HG03095 (cell line): ENCODE data around the gene PRPF6.
"Not testable (repeated sequence)": the region's sequence is repeated elsewhere in the genome, so short reads cannot be mapped to it uniquely, and the experiment has no call there.

Source experiments
- ATAC-seq: cut with Tn5 transposase; IDR thresholded peaks from one replicate; pipeline ENCODE4 v1.9.1; 2021; ENCODE audit warnings: moderate library complexity; ENCODE audit not compliant: unreplicated experiment

Gene PRPF6

DNA sequence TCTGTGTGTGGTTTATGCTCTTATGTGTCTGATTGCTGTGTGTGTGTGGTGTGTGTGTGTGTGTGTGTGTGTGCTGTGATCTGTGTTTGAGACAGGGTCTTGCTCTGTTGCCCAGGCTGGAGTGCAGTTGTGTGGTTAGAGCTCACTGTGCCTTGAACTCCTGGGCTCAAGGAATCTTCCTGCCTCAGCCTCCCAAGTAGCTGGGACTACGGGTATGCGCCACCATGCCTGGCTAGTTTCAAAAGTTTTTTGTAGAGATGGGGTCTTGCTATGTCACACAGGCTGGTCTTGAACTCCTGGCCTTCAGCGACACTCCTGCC, 7.8 kb upstream of the PRPF6 start:
- ATAC-seq: no peak

DNA sequence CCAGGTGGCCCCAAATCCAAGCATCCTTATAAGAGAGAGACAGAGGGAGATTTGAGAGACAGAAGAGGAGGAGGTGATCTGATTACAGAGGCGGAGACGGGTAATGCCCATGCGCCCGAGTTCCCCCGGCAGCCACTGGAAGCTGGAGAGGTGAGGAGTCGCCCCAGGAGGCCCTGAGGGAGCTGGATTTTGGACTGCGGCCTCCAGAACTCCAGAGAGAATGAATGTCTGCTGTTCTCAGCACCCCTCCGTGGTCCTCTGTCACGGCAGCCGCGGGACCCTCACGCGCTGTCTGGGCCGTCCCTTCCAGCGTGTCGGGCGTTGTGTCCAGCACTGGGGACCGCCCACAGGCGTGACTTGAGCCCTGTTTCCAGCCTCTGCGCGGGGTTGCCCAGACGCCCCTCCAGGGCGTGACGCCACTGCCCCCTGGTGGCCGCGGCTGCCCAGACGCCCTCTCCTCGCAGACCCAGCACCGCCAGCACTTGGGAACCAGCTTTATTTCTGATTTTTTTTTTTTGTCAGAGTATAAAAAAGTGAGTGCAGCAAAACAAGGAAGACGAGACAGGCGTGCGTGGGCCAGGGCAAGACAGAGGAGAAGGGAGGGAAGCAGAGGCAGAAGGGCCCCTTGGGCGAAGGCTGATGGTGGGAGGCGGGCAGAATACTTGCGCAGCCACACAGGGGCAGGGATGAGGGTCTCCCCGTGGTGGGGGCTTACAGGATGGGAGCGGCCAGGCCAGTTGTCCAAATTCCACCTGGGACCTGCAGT, 7.1 kb upstream of the PRPF6 start:
- peak; percentile 36 for ATAC-seq

DNA sequence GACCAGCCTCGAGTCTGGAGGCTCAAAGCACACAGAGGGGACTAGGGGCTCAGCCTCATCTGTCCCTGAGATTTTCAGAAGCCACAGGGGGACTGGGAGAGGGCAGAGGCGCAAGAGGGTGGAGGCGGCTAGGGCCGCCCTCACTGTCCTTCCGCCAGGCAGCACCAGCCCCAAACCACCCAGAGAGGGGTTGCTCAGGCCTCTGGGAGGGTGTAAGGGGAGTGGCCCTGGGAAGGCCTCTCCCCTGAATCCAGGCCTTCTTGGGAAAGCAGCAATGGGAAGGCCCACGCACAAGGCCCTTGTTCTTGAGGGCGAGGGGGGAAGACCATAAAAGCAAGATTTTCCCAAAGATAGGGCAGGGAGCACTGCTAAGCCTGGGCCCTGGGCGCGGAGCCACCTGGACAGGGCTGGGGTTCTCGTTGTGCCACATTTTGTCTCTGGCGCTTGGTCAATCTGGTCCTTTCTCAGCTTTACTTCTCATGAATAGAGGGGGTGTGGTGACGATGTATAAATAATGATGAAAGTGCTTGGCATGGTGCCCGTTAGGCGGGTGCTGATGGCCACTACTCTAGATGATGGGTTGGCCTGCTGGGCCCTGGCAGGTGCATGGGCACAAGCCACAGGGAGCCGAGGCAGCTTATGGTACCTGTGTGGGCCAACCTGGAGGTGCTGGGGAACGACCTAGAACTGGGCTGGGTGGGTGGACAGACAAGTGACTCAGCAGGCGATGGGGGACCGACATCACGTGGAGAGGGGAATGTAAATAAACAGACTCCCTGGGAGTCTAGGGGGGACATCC, 6.3 kb upstream of the PRPF6 start:
- ATAC-seq: no peak

DNA sequence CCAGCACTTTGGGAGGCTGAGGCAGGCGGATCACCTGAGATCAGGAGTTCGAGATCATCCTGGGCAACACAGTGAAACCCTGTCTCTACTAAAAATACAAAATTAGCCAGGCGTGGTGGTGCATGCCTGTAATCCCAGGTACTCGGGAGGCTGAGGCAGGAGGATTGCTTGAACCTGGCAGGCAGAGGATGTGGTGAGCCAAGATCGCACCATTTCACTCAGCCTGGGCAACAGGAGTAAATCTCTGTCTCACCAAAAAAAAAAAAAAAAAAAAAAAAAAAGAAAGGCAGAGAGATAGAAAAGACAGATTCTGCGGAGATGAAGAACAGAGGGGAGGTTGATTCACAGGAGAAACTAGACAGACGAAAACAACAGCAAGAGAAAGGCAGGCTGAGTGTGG, 4.4 kb upstream of the PRPF6 start:
- not testable (repeated sequence) for ATAC-seq

DNA sequence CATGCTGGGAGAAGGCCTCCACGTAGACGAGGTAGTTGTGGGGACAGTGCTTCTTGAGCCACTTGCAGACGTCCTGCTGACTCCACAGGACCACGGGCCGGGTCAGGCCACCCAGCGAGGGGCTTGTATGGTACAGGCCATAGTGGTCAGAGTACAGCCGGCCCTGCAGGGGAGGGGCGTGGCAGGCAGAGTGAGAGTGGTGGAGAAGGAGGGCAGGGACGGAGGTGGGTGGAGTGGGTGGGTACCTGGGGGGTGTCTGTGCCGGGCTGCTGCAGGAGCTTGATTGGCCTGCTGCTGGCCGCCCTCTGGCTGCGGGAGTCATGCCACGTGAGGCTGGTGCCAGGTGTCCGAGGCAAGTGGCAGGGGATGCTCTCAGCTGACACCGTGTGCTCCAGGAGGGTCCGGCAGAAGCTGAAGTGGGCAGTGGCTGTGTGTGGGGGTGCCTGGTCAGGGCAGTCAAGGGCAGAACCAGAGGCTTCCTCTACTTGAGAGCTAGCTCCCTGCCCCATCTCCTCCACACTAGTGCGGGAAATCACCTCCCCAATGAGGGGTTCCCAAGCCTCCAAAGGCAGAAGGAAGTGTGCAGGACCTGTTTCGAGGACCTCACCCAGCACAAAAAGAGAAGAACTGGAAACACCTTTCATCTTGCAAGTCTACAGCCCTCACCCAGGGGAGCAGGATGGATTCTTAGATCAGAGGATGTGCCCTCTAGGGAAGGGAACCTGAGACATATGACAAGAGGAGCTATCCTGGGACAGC, 3.8 kb upstream of the PRPF6 start:
- ATAC-seq: no peak

DNA sequence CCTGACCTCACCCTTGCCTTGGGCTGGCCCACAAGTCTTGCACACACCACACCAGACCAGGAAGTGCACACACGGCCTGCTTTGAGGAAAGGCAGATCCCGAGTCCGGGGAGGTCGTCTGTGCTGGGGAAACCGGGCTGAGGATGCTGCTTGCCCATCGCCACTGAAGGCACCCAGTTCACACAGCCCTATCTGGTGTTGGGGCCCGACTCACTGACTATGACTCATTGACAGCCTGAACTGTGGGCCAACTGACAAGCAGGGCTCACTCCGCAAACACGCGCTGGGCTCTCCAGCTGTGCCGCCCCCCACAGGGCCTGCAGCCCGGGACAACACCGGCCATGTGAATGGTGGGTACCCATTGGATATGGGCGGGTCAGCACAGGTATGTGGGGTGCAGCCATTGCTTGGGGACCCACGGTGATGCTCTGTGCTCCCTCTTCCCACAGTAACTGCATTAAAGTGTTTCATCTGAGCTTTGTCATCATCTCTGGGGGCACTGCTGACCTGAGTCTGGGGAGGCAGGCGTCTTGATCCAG, 3.1 kb upstream of the PRPF6 start:
- no peak for ATAC-seq

DNA sequence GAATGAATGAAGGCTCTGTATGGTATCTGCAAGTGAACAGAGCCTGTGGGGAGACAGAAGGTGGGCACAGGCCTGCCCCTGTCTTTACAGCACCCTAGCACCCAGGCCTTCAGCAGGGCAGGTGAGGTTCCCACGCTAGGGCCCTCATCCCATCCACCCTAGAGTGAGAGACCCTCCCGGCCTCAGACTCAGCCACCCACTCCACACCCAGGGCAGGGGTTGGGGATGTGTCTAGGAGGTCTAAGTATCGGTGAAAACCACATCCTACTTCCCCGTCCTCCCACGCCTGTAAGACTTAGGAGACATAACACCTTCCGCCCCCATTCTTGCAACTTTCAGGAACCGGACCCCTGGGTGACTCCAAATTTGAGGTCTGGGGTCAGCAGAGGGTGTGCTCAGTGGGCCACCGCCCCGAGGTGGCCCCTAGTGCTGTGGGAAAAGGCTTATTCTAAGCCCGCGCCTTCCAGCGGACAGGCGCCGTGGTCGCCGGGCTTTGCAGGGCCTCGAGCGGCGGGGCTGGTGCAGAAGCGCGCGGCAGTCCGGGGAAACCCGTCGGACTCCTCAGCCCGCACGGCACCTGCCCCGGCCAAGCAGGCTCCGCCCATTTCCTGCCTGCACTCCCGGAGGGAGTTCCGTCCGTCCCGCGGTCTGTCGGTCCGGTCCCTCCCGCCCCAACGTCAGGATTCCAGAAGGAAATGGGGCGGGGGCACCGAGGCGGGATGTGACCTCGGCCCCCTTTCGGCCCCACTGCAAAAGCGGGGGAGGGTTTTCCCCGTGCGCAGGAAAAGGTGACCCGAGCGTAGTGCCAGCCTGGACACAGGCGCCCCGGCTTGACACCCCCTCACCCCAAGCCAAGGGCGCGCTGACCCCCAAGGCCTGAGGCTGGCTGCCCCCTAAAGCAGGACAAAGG, 2.4 kb upstream of the PRPF6 start:
- peak; percentile 33 for ATAC-seq

DNA sequence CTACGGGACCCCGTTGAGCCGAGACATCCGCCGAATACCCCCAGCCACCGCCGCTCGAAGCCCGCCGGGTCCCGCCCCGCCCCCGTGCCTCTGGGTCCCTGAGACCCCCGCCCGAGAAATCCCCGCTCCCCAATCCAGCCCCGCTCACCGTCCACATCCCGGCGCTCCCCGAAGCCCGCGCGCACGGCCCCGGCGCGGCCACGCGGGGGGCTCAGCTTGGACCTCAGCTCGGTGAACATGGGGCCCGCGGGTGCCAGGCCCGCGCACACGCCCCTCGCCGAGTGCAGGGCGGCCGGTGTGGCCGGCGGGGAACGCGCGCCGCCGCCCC, 1.7 kb upstream of the PRPF6 start:
- ATAC-seq: no peak

DNA sequence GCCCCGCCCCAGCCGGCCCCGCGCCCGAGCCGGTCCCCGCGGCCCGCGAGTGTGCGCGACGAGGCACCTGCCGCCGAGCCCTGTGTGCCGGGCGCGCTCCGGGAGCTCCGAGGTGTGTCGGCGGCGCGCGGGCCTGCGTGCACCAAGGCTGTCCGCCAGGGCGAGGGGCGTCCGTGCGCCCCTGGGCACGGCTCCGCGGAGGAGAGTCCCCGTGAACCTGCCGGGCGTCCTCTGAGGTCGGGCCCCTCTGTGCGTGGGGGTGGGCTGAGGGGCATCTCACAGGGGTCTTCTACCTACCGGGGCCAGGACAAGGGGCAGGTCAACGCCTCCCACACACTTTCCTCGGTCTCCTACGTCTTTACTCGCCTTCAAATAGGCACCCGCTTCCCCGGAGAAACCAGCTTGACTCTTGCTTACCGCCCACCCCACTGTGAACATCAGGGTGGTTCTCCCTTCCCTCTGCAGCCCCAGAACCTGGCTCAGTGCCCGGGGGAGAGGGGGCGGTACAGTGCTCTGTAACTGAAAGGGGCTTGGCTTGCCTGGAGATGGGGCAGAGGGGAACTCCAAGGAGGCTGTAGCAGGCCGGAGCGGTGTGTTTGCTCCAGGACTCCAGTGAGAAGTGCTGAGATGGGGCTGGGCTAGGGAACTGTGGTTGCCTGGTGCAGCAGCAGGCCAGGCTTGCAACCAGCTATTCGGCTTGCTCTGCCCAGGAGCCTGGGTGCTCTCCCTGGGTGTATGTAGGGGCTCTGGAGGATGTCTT, 1.2 kb upstream of the PRPF6 start, which contains the start of gene SAMD10:
Gene SAMD10, minus strand, starts transcription at position 86 of the 760 bp plus-strand sequence. CDS start 175 bp downstream, outside the sequence.
- ATAC-seq: peak; percentile 31

DNA sequence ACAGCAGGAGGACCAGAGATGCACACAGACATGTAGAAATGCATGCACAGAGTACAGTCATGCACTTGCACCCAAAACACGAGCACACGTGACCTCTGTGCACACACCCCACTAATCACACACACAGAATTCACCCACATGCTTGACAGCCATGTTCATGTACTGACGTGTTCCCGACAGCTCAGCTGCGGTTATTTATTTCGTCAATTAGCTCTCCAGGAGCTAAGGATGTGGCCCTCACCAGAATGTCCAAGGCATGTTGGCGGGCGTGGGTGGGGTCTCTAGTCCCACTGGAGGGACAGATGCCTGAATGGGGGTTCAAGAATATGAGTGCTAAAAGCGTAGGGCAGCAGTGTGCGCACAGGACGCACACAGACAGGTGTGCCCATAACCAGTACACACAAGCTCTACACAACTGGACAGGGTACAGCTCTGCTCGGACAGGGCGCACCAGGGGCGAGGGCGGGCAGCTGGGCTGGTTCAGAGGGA, 571 bp upstream of the PRPF6 start:
- peak; percentile 9 for ATAC-seq

DNA sequence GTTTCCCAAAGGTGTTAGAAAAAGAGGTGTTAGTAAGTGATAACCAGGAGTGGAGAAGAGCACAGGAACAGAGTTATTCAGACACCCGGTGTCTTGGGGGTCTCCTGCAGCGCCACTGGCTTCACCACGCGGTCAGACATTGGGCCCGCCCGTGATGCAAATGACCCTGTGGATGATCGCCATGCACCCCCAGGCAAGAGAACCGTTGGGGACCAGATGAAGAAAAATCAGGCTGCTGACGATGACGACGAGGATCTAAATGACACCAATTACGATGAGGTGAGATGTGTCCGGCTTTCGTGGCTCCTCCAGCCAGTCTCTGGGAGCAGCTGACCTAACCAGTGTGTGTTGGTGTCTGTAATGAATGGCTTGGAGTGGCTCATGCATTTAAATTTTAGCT, 2.0 kb downstream of the PRPF6 start:
- ATAC-seq: no peak

DNA sequence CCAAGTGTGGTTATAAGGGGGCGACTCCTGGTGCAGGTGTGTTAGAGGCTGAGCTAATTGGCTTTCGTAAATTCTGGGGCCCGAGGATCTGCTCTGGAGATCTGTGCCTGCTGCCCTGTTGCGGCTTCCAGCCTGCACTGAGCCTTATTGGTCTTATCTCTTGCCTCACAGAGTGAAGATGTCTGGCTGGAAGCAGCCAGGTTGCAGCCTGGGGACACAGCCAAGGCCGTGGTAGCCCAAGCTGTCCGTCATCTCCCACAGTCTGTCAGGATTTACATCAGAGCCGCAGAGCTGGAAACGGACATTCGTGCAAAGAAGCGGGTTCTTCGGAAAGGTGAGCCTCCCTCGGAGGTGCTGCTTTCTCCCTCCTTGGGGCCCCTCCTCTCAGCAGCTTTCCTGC, 20.0 kb downstream of the PRPF6 start:
- no peak for ATAC-seq

DNA sequence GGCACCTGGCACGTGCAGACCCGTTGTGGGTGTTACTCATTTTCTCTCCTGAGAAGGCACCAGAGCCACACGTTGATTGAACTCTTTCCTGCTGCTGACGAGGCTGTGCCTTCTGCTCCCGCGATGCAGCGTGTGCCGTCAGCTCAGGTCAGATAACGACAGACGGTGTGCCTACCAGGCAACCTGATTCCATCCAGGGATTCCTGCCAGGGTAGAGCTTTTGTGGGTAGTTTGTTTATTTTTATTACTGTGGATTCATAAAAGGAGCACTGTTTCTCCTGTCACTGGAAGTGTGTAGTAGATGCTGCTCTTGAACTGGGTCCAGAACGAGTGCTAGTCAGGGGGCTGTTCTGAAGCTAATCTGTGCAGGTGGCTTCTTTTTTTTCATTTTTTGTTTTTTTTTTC, 20.7 kb downstream of the PRPF6 start:
- no peak for ATAC-seq

DNA sequence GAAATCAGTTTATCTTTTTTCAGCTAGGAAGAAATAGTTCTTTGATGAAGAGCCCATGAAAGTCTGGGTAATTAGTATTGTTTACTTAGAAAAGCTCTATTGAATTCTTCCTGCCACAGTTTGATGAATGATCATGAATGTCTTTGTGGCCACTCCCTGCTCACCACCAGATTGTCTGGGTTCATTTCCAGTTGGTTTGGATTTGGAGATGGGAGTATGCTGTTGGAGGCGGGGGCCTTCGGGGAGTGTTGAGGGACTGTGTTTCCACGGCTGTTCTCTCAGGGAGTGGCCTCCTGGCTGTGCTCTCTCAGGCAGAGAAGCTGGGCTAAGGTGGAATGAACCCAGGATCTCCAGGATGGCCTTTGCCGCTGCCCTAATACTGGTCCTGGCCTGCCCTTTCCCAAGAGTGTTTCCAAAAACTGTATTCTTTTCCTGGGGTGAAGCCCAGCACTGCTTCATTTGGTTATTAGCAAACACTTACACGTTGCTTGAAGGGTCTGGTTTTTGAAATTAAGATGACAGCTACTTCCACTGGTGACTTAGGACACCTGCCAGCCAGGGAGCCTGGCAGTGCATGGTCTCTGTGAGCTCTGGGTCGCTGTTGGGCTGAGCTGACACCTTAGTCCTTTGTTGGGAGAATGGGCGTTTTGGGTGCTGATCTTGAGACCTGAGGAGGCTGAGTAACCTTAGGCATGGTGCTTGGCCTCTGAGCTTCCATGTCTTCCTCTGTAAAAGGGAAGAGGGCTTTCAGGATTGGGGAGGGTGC, 23.2 kb downstream of the PRPF6 start:
- no peak for ATAC-seq

DNA sequence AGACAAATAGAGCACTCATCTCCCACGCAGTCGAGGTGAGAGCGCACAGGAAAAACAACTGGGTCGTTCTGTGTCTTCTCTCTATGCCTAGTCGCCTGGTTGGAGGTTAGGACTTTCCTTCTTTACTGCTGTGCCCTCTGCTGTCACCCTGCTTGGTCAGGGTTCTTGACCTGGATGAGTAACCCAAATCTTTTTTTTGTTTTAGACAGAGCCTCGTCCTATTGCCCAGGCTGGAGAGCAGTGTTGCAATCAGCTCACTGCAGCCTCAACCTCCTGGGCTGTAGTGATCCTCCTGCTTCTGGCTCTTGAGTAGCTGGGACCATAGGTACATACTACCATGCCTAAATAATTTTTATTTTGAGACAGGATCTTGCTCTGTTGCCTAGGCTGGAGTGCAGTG, 24.5 kb downstream of the PRPF6 start:
- no peak for ATAC-seq

DNA sequence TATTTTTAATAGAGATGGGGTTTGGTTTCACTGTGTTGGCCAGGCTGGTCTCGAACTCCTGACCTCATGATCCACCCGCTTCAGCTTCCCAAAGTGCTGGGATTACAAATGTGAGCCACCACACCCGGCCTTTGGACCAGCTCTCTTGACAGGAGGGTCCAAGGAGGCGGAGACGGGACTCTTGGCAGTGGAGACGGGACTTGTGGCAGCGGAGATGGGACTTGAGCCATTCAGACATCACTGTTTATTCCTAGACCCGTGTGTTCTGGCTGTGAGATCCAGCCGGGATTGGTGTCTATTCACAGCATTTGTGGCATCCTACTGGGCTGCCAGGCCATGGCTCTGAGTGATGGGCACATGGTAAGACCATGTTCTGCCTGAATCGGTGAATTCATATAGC, 25.6 kb downstream of the PRPF6 start:
- no peak for ATAC-seq

DNA sequence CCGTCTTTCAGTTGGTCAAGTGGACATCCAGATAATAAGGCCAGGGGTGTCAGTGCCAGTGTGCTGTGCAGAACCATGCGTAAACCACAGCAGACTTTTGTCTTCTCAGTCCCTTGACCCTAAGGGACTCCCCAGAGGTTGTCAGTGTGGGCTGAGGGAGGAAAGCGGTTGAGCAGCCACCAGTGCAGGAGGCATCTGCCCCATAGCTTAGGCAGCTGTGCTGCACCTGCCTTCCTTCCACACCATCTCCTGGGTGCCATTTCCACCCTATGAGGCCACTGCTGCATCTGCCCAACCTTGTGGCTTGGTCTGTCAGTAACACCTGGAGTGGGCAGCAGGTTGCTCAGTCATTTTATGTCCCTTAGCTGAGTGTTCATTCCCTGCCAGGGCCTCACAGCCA, 26.0 kb downstream of the PRPF6 start:
- no peak for ATAC-seq

DNA sequence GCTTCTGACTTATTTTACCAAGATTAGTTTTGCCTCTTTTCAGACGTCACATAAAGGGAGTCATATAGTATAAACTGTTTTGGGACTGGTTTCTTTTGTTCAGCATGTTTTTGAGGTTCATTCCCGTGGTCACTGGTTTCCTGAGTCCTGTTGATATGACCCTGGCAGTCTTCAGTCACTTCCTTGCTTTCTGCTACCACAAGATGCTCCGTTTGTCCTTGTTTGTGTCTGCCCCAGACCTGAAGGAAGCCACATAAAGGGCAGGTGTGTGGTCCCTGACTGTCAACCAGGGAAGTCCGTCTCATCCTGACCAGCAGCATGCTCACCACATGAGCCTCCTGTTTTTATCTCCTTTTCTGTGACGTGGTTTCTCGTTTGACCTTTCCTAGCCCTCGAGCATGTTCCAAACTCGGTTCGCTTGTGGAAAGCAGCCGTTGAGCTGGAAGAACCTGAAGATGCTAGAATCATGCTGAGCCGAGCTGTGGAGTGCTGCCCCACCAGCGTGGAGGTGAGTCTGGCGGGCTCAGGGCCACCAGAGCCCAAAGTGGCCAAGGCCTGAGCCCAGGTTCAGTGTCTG, 29.0 kb downstream of the PRPF6 start:
- ATAC-seq: no peak
